Thymus (tissue), 11 donors: Measurements from ENCODE around the gene CDH4. TPM values are rescaled to one million over a fixed set of nuclear protein-coding genes. Genes with fewer than 3 reads are reported as not detected.
A peak's percentile ranks its signal among the peaks of the same experiment; 100 is the strongest.
"Not testable (repeated sequence)": the region's sequence is repeated elsewhere in the genome, so short reads cannot be mapped to it uniquely, and the experiment has no call there.

Source experiments
- DNase-seq, 9 donors: peaks; one replicate each; pipeline ENCODE4 v3.0.0-alpha.2; 2013; ENCODE audit warnings: low spot score in 9 of 9, low read depth in 6 of 9, missing footprints in 1 of 9
- H3K27ac ChIP-seq, 2 donors: one replicate each; pipeline ENCODE4 v1.5.1; 2013; ENCODE audit warnings: control low read depth in 1 of 2, low read depth in 1 of 2, low read length in 1 of 2, mild to moderate bottlenecking in 1 of 2, moderate library complexity in 1 of 2
- H3K27me3 ChIP-seq, 2 donors: one replicate each; pipeline ENCODE4 v1.5.1; 2013; ENCODE audit warnings: low read length in 1 of 2; ENCODE audit not compliant: control insufficient read depth in 2 of 2, insufficient read depth in 1 of 2
- H3K36me3 ChIP-seq, 2 donors: one replicate each; pipeline ENCODE4 v1.5.1; 2013; ENCODE audit warnings: low read length in 1 of 2, mild to moderate bottlenecking in 1 of 2, moderate library complexity in 1 of 2; ENCODE audit not compliant: control insufficient read depth in 2 of 2, insufficient read depth in 2 of 2
- H3K4me1 ChIP-seq, 2 donors: one replicate each; pipeline ENCODE4 v1.5.1; 2013; ENCODE audit warnings: low read length in 2 of 2; ENCODE audit not compliant: control insufficient read depth in 2 of 2, insufficient read depth in 2 of 2
- H3K4me3 ChIP-seq, 2 donors: one replicate each; pipeline ENCODE4 v1.5.1; 2013; ENCODE audit warnings: low read length in 2 of 2, control low read depth in 1 of 2, mild to moderate bottlenecking in 1 of 2
- H3K9me3 ChIP-seq, 2 donors: one replicate each; pipeline ENCODE4 v1.5.1; 2013; ENCODE audit warnings: low read length in 1 of 2, mild to moderate bottlenecking in 1 of 2; ENCODE audit not compliant: control insufficient read depth in 2 of 2, insufficient read depth in 1 of 2
- WGBS: extraction: QIAGEN DNeasy Blood & Tissue Kit; methylation state at CpG from one replicate; pipeline ENCODE4 v1.1.7; 2013; 5-methylcytosine and 5-hydroxymethylcytosine counted together
- polyA plus RNA-seq: library from polyadenylated mRNA; stranded (reverse); fragments of 200-250 nt; gene quantifications from one replicate; pipeline ENCODE4 v1.2.3, GENCODE V29; 2013
- total RNA-seq: library from RNA; stranded (reverse); fragments of 120-200 nt; gene quantifications from one replicate; pipeline ENCODE4 v1.2.4, GENCODE V29; 2013
- donor health status: healthy.

The CDH4 gene
- total and polyA plus RNA-seq, 2 donors: 0.34 to 0.61 TPM

GRCh38 chr20:61945495-61945894, 693.4 kb downstream of the CDH4 start:
- not testable (repeated sequence) for H3K9me3 ChIP-seq, H3K36me3 ChIP-seq, H3K27ac ChIP-seq, DNase-seq, H3K4me3 ChIP-seq, H3K4me1 ChIP-seq, H3K27me3 ChIP-seq
- 73% methylated on average over 15 of the region's 29 CpGs for WGBS

- not testable (repeated sequence) for H3K36me3 ChIP-seq, H3K27me3 ChIP-seq, H3K4me3 ChIP-seq, H3K4me1 ChIP-seq, H3K9me3 ChIP-seq, DNase-seq, H3K27ac ChIP-seq
- 88% methylated on average over 26 of the region's 28 CpGs for WGBS
Measured at GRCh38 chr20:61948056-61948455, 696.0 kb downstream of the CDH4 start.

- no peaks in the 10 kb centered on the region for H3K4me1 ChIP-seq
- no peaks in the 10 kb centered on the region for H3K27me3 ChIP-seq
- no peaks in the 10 kb centered on the region for H3K36me3 ChIP-seq
- no peak overlapping the region for H3K4me3 ChIP-seq
- DNase-seq: no peak
- no peaks in the 10 kb centered on the region for H3K9me3 ChIP-seq
- H3K27ac ChIP-seq: no peak overlapping the region
- WGBS: 88% methylated on average over 22 of the region's 22 CpGs
Measured at GRCh38 chr20:61948586-61949362, 696.7 kb downstream of the CDH4 start.

GRCh38 chr20:61949363-61949713, 697.3 kb downstream of the CDH4 start:
- no peaks in the 10 kb centered on the region for H3K9me3 ChIP-seq
- H3K27ac ChIP-seq: no peak overlapping the region
- no peaks in the 10 kb centered on the region for H3K36me3 ChIP-seq
- DNase-seq: no peak
- WGBS: 94% methylated on average over 7 of the region's 7 CpGs
- no peak overlapping the region for H3K4me3 ChIP-seq
- H3K27me3 ChIP-seq: no peaks in the 10 kb centered on the region
- H3K4me1 ChIP-seq: no peaks in the 10 kb centered on the region

GRCh38 chr20:61949714-61950640, 697.9 kb downstream of the CDH4 start:
- no peaks in the 10 kb centered on the region for H3K9me3 ChIP-seq
- H3K27ac ChIP-seq: no peak overlapping the region
- DNase-seq: no peak
- no peaks in the 10 kb centered on the region for H3K4me1 ChIP-seq
- 86% methylated on average over 21 of the region's 21 CpGs for WGBS
- no peaks in the 10 kb centered on the region for H3K36me3 ChIP-seq
- peaks cover 0 to 2% of the 10 kb centered on the region in 2 donors for H3K27me3 ChIP-seq
- no peak overlapping the region for H3K4me3 ChIP-seq

GRCh38 chr20:61950641-61951071, 698.6 kb downstream of the CDH4 start:
- no peak for DNase-seq
- Histone ChIP-seq H3K4me3 (no peak overlapping the region), H3K9me3 (no peaks in the 10 kb centered on the region), H3K27ac (no peak overlapping the region), H3K27me3 (peaks cover 0 to 2% of the 10 kb centered on the region in 2 donors), H3K4me1 (no peaks in the 10 kb centered on the region), H3K36me3 (no peaks in the 10 kb centered on the region)
- WGBS: 59% methylated on average over 7 of the region's 7 CpGs

GRCh38 chr20:61951695-61952533, 699.9 kb downstream of the CDH4 start:
- 31% methylated on average over 22 of the region's 22 CpGs for WGBS
- no peak overlapping the region for H3K4me3 ChIP-seq
- no peaks in the 10 kb centered on the region for H3K36me3 ChIP-seq
- peak in 8 of 9 donors; percentile 4 to 55 (median 11) for DNase-seq
- H3K4me1 ChIP-seq: no peaks in the 10 kb centered on the region
- H3K27me3 ChIP-seq: peaks cover 0 to 2% of the 10 kb centered on the region in 2 donors
- H3K9me3 ChIP-seq: no peaks in the 10 kb centered on the region
- no peak overlapping the region for H3K27ac ChIP-seq

GRCh38 chr20:61953037-61954021, 701.3 kb downstream of the CDH4 start:
- Histone ChIP-seq H3K27ac (no peak overlapping the region), H3K9me3 (no peaks in the 10 kb centered on the region), H3K4me1 (no peaks in the 10 kb centered on the region), H3K27me3 (peaks cover 0 to 2% of the 10 kb centered on the region in 2 donors), H3K4me3 (no peak overlapping the region), H3K36me3 (no peaks in the 10 kb centered on the region)
- WGBS: 83% methylated on average over 20 of the region's 20 CpGs
- no peak for DNase-seq
